GM21825 (cell line): ENCODE data around the gene MAP7.
"Not testable (repeated sequence)": the region's sequence is repeated elsewhere in the genome, so short reads cannot be mapped to it uniquely, and the experiment has no call there.

Source experiments
- ATAC-seq: cut with Tn5 transposase; IDR thresholded peaks from one replicate; pipeline ENCODE4 v1.9.1; 2021; ENCODE audit warnings: mild to moderate bottlenecking, moderate library complexity; ENCODE audit not compliant: unreplicated experiment

The MAP7 gene

GRCh38 chr6:136550330-136551071 is at the start of gene MAP7:
Gene MAP7, minus strand, starts transcription at chr6:136550422. Its CDS starts 14 bp downstream, at chr6:136550408.
- peak; percentile 81 for ATAC-seq

- ATAC-seq = no peak
Observed at GRCh38 chr6:136599329-136600011, 49.2 kb upstream of the MAP7 start.

GRCh38 chr6:136598048-136598447 is 47.8 kb upstream of the MAP7 start:
- no peak for ATAC-seq

- no peak for ATAC-seq
Observed at GRCh38 chr6:136594671-136595070, 44.4 kb upstream of the MAP7 start.

GRCh38 chr6:136593748-136594490 is 43.7 kb upstream of the MAP7 start:
- peak; percentile 97 for ATAC-seq

- no peak for ATAC-seq
Observed at GRCh38 chr6:136592930-136593673, 42.9 kb upstream of the MAP7 start.

- ATAC-seq = no peak
Observed at GRCh38 chr6:136591617-136592016, 41.4 kb upstream of the MAP7 start.

GRCh38 chr6:136590846-136591245 is 40.6 kb upstream of the MAP7 start:
- ATAC-seq = not testable (repeated sequence)

- peak; percentile 47 for ATAC-seq
Observed at GRCh38 chr6:136587527-136587926, 37.3 kb upstream of the MAP7 start.

GRCh38 chr6:136586295-136586694 is 36.1 kb upstream of the MAP7 start:
- ATAC-seq = no peak

- not testable (repeated sequence) for ATAC-seq
Observed at GRCh38 chr6:136585523-136585922, 35.3 kb upstream of the MAP7 start.

GRCh38 chr6:136584290-136584689 is 34.1 kb upstream of the MAP7 start:
- ATAC-seq = not testable (repeated sequence)

GRCh38 chr6:136582711-136583471 is 32.7 kb upstream of the MAP7 start:
- no peak for ATAC-seq

- ATAC-seq = no peak
Observed at GRCh38 chr6:136579800-136580199, 29.6 kb upstream of the MAP7 start.

- ATAC-seq = no peak
Observed at GRCh38 chr6:136576821-136577220, 26.6 kb upstream of the MAP7 start.

- ATAC-seq = no peak
Observed at GRCh38 chr6:136571496-136571895, 21.3 kb upstream of the MAP7 start.

GRCh38 chr6:136571065-136571464 is 20.8 kb upstream of the MAP7 start:
- no peak for ATAC-seq

GRCh38 chr6:136568129-136568528 is 17.9 kb upstream of the MAP7 start:
- ATAC-seq = no peak

- ATAC-seq = no peak
Observed at GRCh38 chr6:136567688-136568087, 17.5 kb upstream of the MAP7 start.

GRCh38 chr6:136566851-136567250 is 16.6 kb upstream of the MAP7 start:
- ATAC-seq = no peak
